Cardiac fibroblast (primary cell): ENCODE data around the gene COBL.

Experiments
- DNase-seq, 2 donors: peaks; one replicate each; pipeline versions ENCODE4 v3.0.0 to v3.0.0-alpha.2; 2010; ENCODE audit warnings: low read depth in 2 of 2
- H3K4me3 ChIP-seq, 2 donors: replicated peaks in 1 of 2; 1 replicate in 1 of 2; 2 replicates in 1 of 2; pipeline ENCODE4 v1.5.1; 2011; ENCODE audit warnings: low read depth in 2 of 2, low read length in 2 of 2, mild to moderate bottlenecking in 2 of 2, moderate library complexity in 1 of 2
- CTCF ChIP-seq: IDR thresholded peaks from one replicate; pipeline ENCODE4 v1.5.1; 2011; ENCODE audit warnings: low read depth, mild to moderate bottlenecking, low read length, inconsistent platforms

Gene COBL

DNA sequence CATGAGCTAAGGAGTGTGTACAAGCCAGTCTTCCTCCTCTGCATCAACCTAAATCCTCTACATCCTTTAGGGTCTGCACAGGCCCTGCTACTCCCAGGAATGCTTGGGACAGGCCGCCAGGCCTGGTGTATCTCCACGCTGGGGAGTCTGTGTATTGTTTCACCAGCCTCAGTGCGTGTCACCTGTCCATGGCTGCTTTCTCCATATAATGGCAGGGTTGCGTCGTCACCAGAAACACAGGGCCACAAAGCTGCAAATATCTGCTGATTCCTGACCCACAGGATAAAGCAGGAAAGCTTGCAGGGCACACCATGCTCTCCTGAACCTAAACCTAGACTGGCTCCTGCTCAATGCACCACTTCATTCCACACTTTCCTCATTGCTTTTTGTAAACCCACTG, 45.6 kb downstream of the COBL start:
- H3K4me3 ChIP-seq, result no peak overlapping the region
- TF ChIP-seq CTCF, result no peak
- no peak for DNase-seq

DNA sequence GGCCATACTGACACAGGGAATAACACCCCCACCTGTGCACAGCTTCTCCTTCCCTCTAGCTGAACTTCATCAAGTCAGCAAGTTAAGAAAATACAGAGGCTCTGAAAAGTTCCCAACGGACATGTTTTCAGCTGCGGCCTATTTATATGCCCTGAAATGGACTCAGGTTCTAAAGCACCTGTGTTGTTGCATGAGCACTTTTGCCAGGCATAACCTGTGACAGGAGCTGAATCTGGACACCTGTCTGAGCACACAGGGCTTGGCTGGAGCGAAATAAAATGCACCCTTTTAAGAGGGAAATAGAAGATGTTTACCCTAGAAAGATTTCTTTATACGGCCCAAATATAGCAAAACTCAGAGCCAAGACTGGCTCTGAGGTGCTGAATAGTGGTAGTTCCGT, 46.7 kb downstream of the COBL start:
- DNase-seq, result no peak
- TF ChIP-seq CTCF, result no peak
- no peak overlapping the region for H3K4me3 ChIP-seq

DNA sequence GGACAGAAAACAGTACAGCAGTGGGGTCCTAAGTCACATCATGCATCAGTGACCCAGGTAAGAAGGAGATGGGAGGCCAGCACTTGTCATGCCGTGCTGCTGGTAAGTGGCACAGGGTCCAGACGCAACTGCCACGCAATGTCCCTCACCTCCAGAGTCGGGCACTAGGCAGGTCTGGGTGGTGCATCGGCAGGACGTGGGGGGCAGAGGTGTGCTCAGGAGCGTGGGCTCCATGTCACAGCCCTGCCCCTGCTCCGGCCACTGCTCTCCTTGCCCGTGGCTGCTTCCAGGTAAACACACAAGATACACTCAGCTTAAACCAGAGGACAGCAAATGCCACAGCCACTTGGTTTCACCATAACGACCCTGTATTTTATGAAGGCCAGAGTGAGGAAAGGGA, 47.3 kb downstream of the COBL start:
- TF ChIP-seq CTCF, result no peak
- no peak overlapping the region for H3K4me3 ChIP-seq
- no peak for DNase-seq

GRCh38 chr7:51268859-51269258, 47.8 kb downstream of the COBL start:
- H3K4me3 ChIP-seq, result no peak overlapping the region
- DNase-seq, result no peak
- no peak for TF ChIP-seq CTCF

DNA sequence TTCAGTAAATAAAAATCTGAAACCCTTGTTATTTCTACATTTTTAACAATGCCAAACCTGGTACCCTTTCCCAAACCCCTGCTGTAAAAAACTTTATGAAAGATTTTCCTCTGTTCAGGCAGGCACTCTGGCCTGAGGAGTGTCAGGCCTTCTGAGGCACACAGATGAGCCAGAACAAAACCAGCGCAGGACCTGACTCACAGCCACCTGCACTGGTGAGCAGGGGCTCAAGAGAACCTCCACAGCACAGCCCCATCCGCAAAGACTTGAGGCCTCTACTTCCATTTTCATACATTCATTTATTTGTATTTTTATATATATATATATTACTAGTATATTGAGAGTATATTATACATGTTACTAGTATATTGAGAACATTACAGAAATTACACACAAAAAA, 49.4 kb downstream of the COBL start:
- no peak overlapping the region for H3K4me3 ChIP-seq
- DNase-seq, result no peak
- no peak for TF ChIP-seq CTCF

GRCh38 chr7:51265066-51265907, 51.3 kb downstream of the COBL start:
- H3K4me3 ChIP-seq, result no peak overlapping the region
- no peak for DNase-seq
- TF ChIP-seq CTCF, result no peak
